Esophagus squamous epithelium (tissue), 5 donors: ENCODE results near the gene SCN2B. TPM values are rescaled to one million over a fixed set of nuclear protein-coding genes. Genes with fewer than 3 reads are reported as not detected.
A peak's percentile ranks its signal among the peaks of the same experiment; 100 is the strongest.

Source experiments
- DNase-seq: peaks from one replicate; lab custom pipeline; 2025; lab: John Stamatoyannopoulos, UW
- H3K27ac ChIP-seq, 4 donors: fragments of 200-600 bp; sonication (generic); one replicate each; pipeline ENCODE4 v1.5.1; 2016 to 2019; ENCODE audit warnings: mild to moderate bottlenecking in 1 of 4
- H3K27me3 ChIP-seq, 4 donors: fragments of 200-600 bp; sonication (generic); 1 replicate in 3 of 4; 2 replicates in 1 of 4; pipeline versions ENCODE4 v1.5.1 to v1.6.0; 2017 to 2021; ENCODE audit warnings: antibody characterized with exemption in 1 of 4
- H3K36me3 ChIP-seq, 3 donors: fragments of 200-600 bp; sonication (generic); one replicate each; pipeline ENCODE4 v1.5.1; 2016 to 2019
- H3K4me1 ChIP-seq, 3 donors: fragments of 200-600 bp; sonication (generic); one replicate each; pipeline ENCODE4 v1.5.1; 2017 to 2019
- H3K4me3 ChIP-seq, 4 donors: fragments of 200-600 bp; sonication (generic); 1 replicate in 3 of 4; 2 replicates in 1 of 4; pipeline ENCODE4 v1.5.1; 2016 to 2019; ENCODE audit warnings: mild to moderate bottlenecking in 2 of 4, moderate library complexity in 1 of 4
- H3K9me3 ChIP-seq, 3 donors: fragments of 200-600 bp; sonication (generic); one replicate each; pipeline ENCODE4 v1.5.1; 2016 to 2019
- CTCF ChIP-seq, 6 experiments: fragments of 450-650 bp in 4 of 6; fragments of 200-600 bp in 2 of 6; sonication (generic) in 2 of 6; IDR thresholded peaks; one replicate each; pipeline ENCODE4 v1.5.1; 2016 to 2019; ENCODE audit warnings: antibody characterized with exemption in 6 of 6, mild to moderate bottlenecking in 4 of 6, moderate library complexity in 4 of 6
- POLR2A ChIP-seq, 4 donors: fragments of 450-650 bp; IDR thresholded peaks; one replicate each; pipeline ENCODE4 v1.6.1; 2017; ENCODE audit warnings: antibody characterized with exemption in 4 of 4, mild to moderate bottlenecking in 4 of 4, moderate library complexity in 3 of 4
- WGBS, 2 donors: methylation state at CpG; one replicate each; pipeline ENCODE4 v1.1.5; 2018; 5-methylcytosine and 5-hydroxymethylcytosine counted together
- intact Hi-C: fragments of 100-400 bp; cut with DNase I; formaldehyde crosslinking; loops from one replicate; pipeline ENCODE4 v1.15.0; 2022
- total RNA-seq, 4 donors: library from RNA; depleted of rRNA; stranded (reverse); fragments of >200 nt; gene quantifications; one replicate each; pipeline ENCODE4 v1.1.0, GENCODE V29; 2016
- donor health status: DM: yes; HTN: yes; CAD: no.

Gene SCN2B
- total RNA-seq, 4 donors from 2014 or later = 0.38 to 1.1 TPM; not detected in 2

GRCh38 chr11:118152552-118153471 is 23.6 kb downstream of the SCN2B start, which contains the start of gene SCN4B:
TSS of gene SCN4B (minus strand) at chr11:118152823. CDS start at chr11:118152673, 150 bp downstream.
- peak within 1 kb of the TSS; percentile 38 to 74 (median 48) for H3K4me3 ChIP-seq
- no peak for DNase-seq
- intact Hi-C loops = no loop called here
- no peaks in the 10 kb centered on the region for H3K36me3 ChIP-seq
- peaks cover 19 to 60% (median 22%) of the 10 kb centered on the region in 3 donors for H3K4me1 ChIP-seq
- 0 to 1% methylated on average over 1 to 16 of the region's 88 CpGs for WGBS, 2 donors
- H3K27me3 ChIP-seq = peaks cover 0 to 78% (median 12%) of the 10 kb centered on the region in 4 donors
- TF ChIP-seq CTCF (IDR thresholded peaks at IDR 0.05) (no peak), POLR2A (IDR thresholded peaks at IDR 0.05) (no peak)
- H3K27ac ChIP-seq = peak within 1 kb of the TSS in 2 of 4 donors; percentile 21 to 32
- H3K9me3 ChIP-seq = no peaks in the 10 kb centered on the region

GRCh38 chr11:118152020-118152551 is 24.4 kb downstream of the SCN2B start:
- Histone ChIP-seq H3K27ac (peak overlapping the region in 2 of 4 donors; percentile 21 to 32), H3K36me3 (no peaks in the 10 kb centered on the region), H3K27me3 (peaks cover 0 to 71% (median 11%) of the 10 kb centered on the region in 4 donors), H3K4me3 (peak overlapping the region; percentile 38 to 74 (median 48)), H3K4me1 (peaks cover 19 to 58% (median 22%) of the 10 kb centered on the region in 3 donors), H3K9me3 (no peaks in the 10 kb centered on the region)
- no peak for TF ChIP-seq CTCF (IDR thresholded peaks at IDR 0.05)
- TF ChIP-seq POLR2A (IDR thresholded peaks at IDR 0.05) = no peak
- WGBS, 2 donors = 20% methylated on average over 2 to 4 of the region's 16 CpGs
- intact Hi-C loops = no loop called here
- DNase-seq = no peak

- H3K9me3 ChIP-seq = no peaks in the 10 kb centered on the region
- H3K36me3 ChIP-seq = no peaks in the 10 kb centered on the region
- peak overlapping the region in 1 of 4 donors; percentile 46 for H3K27ac ChIP-seq
- peaks cover 0 to 65% (median 9%) of the 10 kb centered on the region in 4 donors for H3K27me3 ChIP-seq
- no peak for DNase-seq
- 30 to 34% methylated on average over 5 of the region's 5 CpGs for WGBS, 2 donors
- peaks cover 19 to 52% (median 22%) of the 10 kb centered on the region in 3 donors for H3K4me1 ChIP-seq
- intact Hi-C loops = no loop called here
- TF ChIP-seq POLR2A (IDR thresholded peaks at IDR 0.05) = no peak
- TF ChIP-seq CTCF (IDR thresholded peaks at IDR 0.05) = no peak
- H3K4me3 ChIP-seq = no peak overlapping the region
Observed at GRCh38 chr11:118151431-118151830, 25.0 kb downstream of the SCN2B start.

- no CpG with 5 or more reads among the region's 1 CpG for WGBS, 2 donors
- H3K27ac ChIP-seq = no peak overlapping the region
- no peak for DNase-seq
- no peak overlapping the region for H3K4me3 ChIP-seq
- peaks cover 0 to 58% (median 7%) of the 10 kb centered on the region in 4 donors for H3K27me3 ChIP-seq
- TF ChIP-seq CTCF (IDR thresholded peaks at IDR 0.05) (no peak), POLR2A (IDR thresholded peaks at IDR 0.05) (no peak)
- H3K36me3 ChIP-seq = no peaks in the 10 kb centered on the region
- H3K9me3 ChIP-seq = no peaks in the 10 kb centered on the region
- intact Hi-C loops = no loop called here
- H3K4me1 ChIP-seq = peaks cover 17 to 59% (median 22%) of the 10 kb centered on the region in 3 donors
Observed at GRCh38 chr11:118149493-118149892, 26.9 kb downstream of the SCN2B start.

- DNase-seq = no peak
- peaks cover 0 to 57% (median 6%) of the 10 kb centered on the region in 4 donors for H3K27me3 ChIP-seq
- 71 to 75% methylated on average over 2 of the region's 2 CpGs for WGBS, 2 donors
- no peaks in the 10 kb centered on the region for H3K36me3 ChIP-seq
- no peaks in the 10 kb centered on the region for H3K9me3 ChIP-seq
- no peak overlapping the region for H3K27ac ChIP-seq
- peaks cover 17 to 59% (median 22%) of the 10 kb centered on the region in 3 donors for H3K4me1 ChIP-seq
- TF ChIP-seq POLR2A (IDR thresholded peaks at IDR 0.05) (no peak), CTCF (IDR thresholded peaks at IDR 0.05) (no peak)
- intact Hi-C loops = no loop called here
- no peak overlapping the region for H3K4me3 ChIP-seq
Observed at GRCh38 chr11:118148856-118149255, 27.6 kb downstream of the SCN2B start.
